ENCODE results near the gene NAA10.

The NAA10 gene

DNA sequence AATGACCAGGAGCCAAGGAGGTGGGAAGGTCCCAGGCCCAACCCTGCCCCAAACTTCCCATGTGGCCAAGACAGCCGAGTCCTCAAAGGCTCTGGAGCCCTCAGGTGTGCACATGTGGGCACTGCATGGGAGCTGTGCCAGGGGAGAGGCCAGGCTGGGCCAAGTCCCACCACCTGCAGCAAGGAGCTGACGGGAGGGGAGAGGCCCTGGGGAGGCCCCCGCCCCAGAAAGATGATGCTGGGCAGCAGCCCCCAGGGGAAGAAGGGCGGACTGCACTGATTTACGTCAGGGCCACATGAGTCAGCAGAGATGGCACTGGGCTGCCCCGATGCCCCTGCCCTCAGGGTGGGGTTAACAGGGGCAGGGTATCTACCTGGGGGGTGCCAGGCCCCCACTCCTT is 50.2 kb downstream of the NAA10 start:
- H3K27ac ChIP-seq (ENCODE audit: low read length, poor library complexity, severe bottlenecking): no peak overlapping the region
- no peak overlapping the region for H2AK5ac ChIP-seq (ENCODE audit: low read length, severe bottlenecking)
- H3K14ac ChIP-seq (ENCODE audit: low read length in 2 of 2): no peak overlapping the region
- no peak overlapping the region for H2AFZ ChIP-seq (ENCODE audit: low read depth, low read length)
- H3K36me3 ChIP-seq (ENCODE audit: control insufficient read depth in 1 of 2, insufficient read depth in 2 of 2, low read depth in 1 of 2, low read length in 2 of 2): peaks cover 0 to 19% of the 10 kb centered on the region in 2 experiments
- no peak overlapping the region for H3K23ac ChIP-seq (ENCODE audit: low read length in 2 of 2)
- 57% methylated on average over 3 of the region's 6 CpGs for WGBS
- peaks cover 3% of the 10 kb centered on the region for H3K79me1 ChIP-seq (replicated peaks; ENCODE audit: low read length, poor library complexity, severe bottlenecking)
- no peak overlapping the region for H3K18ac ChIP-seq (ENCODE audit: low read depth in 1 of 2, low read length in 2 of 2)
- peak overlapping the region; percentile 71 for H3K4me2 ChIP-seq (ENCODE audit: low read length, poor library complexity, severe bottlenecking)
- no peaks in the 10 kb centered on the region for H3K9me3 ChIP-seq (ENCODE audit: control insufficient read depth, low read length)
- H2BK120ac ChIP-seq (ENCODE audit: low read depth, low read length): no peak overlapping the region
- H3K9ac ChIP-seq (ENCODE audit: low read length): no peak overlapping the region
- peaks cover 61% of the 10 kb centered on the region for H3K4me1 ChIP-seq (ENCODE audit: control insufficient read depth, insufficient read depth, low read depth, low read length)
- peaks cover 0 to 88% of the 10 kb centered on the region in 2 experiments for H3K27me3 ChIP-seq (ENCODE audit: control insufficient read depth in 1 of 2, insufficient read depth in 1 of 2, low read length in 2 of 2)
- no peak overlapping the region for H3K4ac ChIP-seq (ENCODE audit: low read depth in 1 of 2, low read length in 2 of 2)
- H2BK12ac ChIP-seq (ENCODE audit: low read length in 2 of 2): no peak overlapping the region
- H4K8ac ChIP-seq (ENCODE audit: low read length): no peak overlapping the region
- no peak for DNase-seq
- no peak overlapping the region for H2BK5ac ChIP-seq (ENCODE audit: low read depth, low read length, poor library complexity, severe bottlenecking)
- H2BK15ac ChIP-seq (ENCODE audit: low read depth, poor library complexity, severe bottlenecking): no peak overlapping the region
- H3K4me3 ChIP-seq (ENCODE audit: insufficient read depth in 1 of 2, low read depth in 1 of 2, low read length in 2 of 2): peak overlapping the region in 1 of 2 experiments; percentile 65
- H4K91ac ChIP-seq (ENCODE audit: low read length): no peak overlapping the region

DNA sequence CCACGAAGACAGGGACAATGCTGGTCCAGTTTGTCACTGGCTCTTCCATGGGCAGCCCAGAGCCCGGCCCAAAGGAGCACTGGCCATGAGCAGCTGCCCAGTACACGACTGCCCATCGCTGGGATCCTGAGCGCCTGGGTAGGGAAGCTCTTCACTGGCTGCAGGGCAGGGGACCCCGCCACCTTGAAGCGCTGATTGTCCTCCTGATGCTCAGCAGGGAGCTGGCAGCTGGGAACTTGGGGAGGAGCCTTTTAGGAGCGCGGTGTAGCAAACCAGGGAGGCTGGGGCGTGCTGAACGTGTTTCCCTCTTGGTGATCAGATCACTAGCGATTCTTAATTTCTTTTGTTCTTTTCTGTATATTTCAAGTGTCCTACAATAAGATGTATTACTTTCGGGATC is 50.7 kb downstream of the NAA10 start:
- WGBS: 81% methylated on average over 9 of the region's 13 CpGs
- DNase-seq: no peak
- Histone ChIP-seq H3K36me3 (ENCODE audit: control insufficient read depth in 1 of 2, insufficient read depth in 2 of 2, low read depth in 1 of 2, low read length in 2 of 2) (peaks cover 0 to 19% of the 10 kb centered on the region in 2 experiments), H2AFZ (ENCODE audit: low read depth, low read length) (no peak overlapping the region), H3K4me1 (ENCODE audit: control insufficient read depth, insufficient read depth, low read depth, low read length) (peaks cover 65% of the 10 kb centered on the region), H2BK120ac (ENCODE audit: low read depth, low read length) (no peak overlapping the region), H3K27me3 (ENCODE audit: control insufficient read depth in 1 of 2, insufficient read depth in 1 of 2, low read length in 2 of 2) (peaks cover 0 to 88% of the 10 kb centered on the region in 2 experiments), H2BK5ac (ENCODE audit: low read depth, low read length, poor library complexity, severe bottlenecking) (no peak overlapping the region), H2BK15ac (ENCODE audit: low read depth, poor library complexity, severe bottlenecking) (peak overlapping the region; percentile 48), H4K91ac (ENCODE audit: low read length) (no peak overlapping the region), H4K8ac (ENCODE audit: low read length) (no peak overlapping the region), H3K4ac (ENCODE audit: low read depth in 1 of 2, low read length in 2 of 2) (no peak overlapping the region), H3K79me1 (replicated peaks; ENCODE audit: low read length, poor library complexity, severe bottlenecking) (peaks cover 3% of the 10 kb centered on the region), H3K18ac (ENCODE audit: low read depth in 1 of 2, low read length in 2 of 2) (peak overlapping the region in 1 of 2 experiments; percentile 48), H3K4me2 (ENCODE audit: low read length, poor library complexity, severe bottlenecking) (no peak overlapping the region), H2AK5ac (ENCODE audit: low read length, severe bottlenecking) (no peak overlapping the region), H3K9me3 (ENCODE audit: control insufficient read depth, low read length) (no peaks in the 10 kb centered on the region), H3K9ac (ENCODE audit: low read length) (no peak overlapping the region), H3K14ac (ENCODE audit: low read length in 2 of 2) (no peak overlapping the region), H3K23ac (ENCODE audit: low read length in 2 of 2) (no peak overlapping the region), H3K27ac (ENCODE audit: low read length, poor library complexity, severe bottlenecking) (no peak overlapping the region), H3K4me3 (ENCODE audit: insufficient read depth in 1 of 2, low read depth in 1 of 2, low read length in 2 of 2) (no peak overlapping the region), H2BK12ac (ENCODE audit: low read length in 2 of 2) (peak overlapping the region in 1 of 2 experiments; percentile 11)

GRCh38 chrX:153883163-153883843 is 51.5 kb downstream of the NAA10 start:
- no peak overlapping the region for H3K4me3 ChIP-seq (ENCODE audit: insufficient read depth in 1 of 2, low read depth in 1 of 2, low read length in 2 of 2)
- WGBS: 56% methylated on average over 9 of the region's 13 CpGs
- no peak overlapping the region for H2BK12ac ChIP-seq (ENCODE audit: low read length in 2 of 2)
- peak overlapping the region in 1 of 2 experiments; percentile 57 for H3K18ac ChIP-seq (ENCODE audit: low read depth in 1 of 2, low read length in 2 of 2)
- H3K79me1 ChIP-seq (replicated peaks; ENCODE audit: low read length, poor library complexity, severe bottlenecking): peaks cover 3% of the 10 kb centered on the region
- no peak overlapping the region for H3K23ac ChIP-seq (ENCODE audit: low read length in 2 of 2)
- H3K14ac ChIP-seq (ENCODE audit: low read length in 2 of 2): no peak overlapping the region
- H3K4me1 ChIP-seq (ENCODE audit: control insufficient read depth, insufficient read depth, low read depth, low read length): peaks cover 73% of the 10 kb centered on the region
- no peak overlapping the region for H2BK120ac ChIP-seq (ENCODE audit: low read depth, low read length)
- H3K36me3 ChIP-seq (ENCODE audit: control insufficient read depth in 1 of 2, insufficient read depth in 2 of 2, low read depth in 1 of 2, low read length in 2 of 2): peaks cover 0 to 19% of the 10 kb centered on the region in 2 experiments
- H3K9me3 ChIP-seq (ENCODE audit: control insufficient read depth, low read length): no peaks in the 10 kb centered on the region
- peak overlapping the region; percentile 13 for H3K4me2 ChIP-seq (ENCODE audit: low read length, poor library complexity, severe bottlenecking)
- H4K8ac ChIP-seq (ENCODE audit: low read length): no peak overlapping the region
- no peak overlapping the region for H2BK5ac ChIP-seq (ENCODE audit: low read depth, low read length, poor library complexity, severe bottlenecking)
- H2AK5ac ChIP-seq (ENCODE audit: low read length, severe bottlenecking): no peak overlapping the region
- no peak overlapping the region for H3K9ac ChIP-seq (ENCODE audit: low read length)
- no peak overlapping the region for H2AFZ ChIP-seq (ENCODE audit: low read depth, low read length)
- peak overlapping the region; percentile 15 for H2BK15ac ChIP-seq (ENCODE audit: low read depth, poor library complexity, severe bottlenecking)
- no peak for DNase-seq
- H3K27me3 ChIP-seq (ENCODE audit: control insufficient read depth in 1 of 2, insufficient read depth in 1 of 2, low read length in 2 of 2): peaks cover 0 to 91% of the 10 kb centered on the region in 2 experiments
- H3K4ac ChIP-seq (ENCODE audit: low read depth in 1 of 2, low read length in 2 of 2): peak overlapping the region in 1 of 2 experiments; percentile 16
- H3K27ac ChIP-seq (ENCODE audit: low read length, poor library complexity, severe bottlenecking): peak overlapping the region; percentile 32
- H4K91ac ChIP-seq (ENCODE audit: low read length): peak overlapping the region; percentile 34

GRCh38 chrX:153882557-153882956 is 52.3 kb downstream of the NAA10 start:
- WGBS: 39% methylated on average over 5 of the region's 7 CpGs
- DNase-seq: no peak

More at GRCh38 chrX:153882557-153882956, 52.3 kb downstream of the NAA10 start:
- H3K14ac ChIP-seq (ENCODE audit: low read length in 2 of 2): peak overlapping the region in 1 of 2 experiments; percentile 20
- no peak overlapping the region for H4K8ac ChIP-seq (ENCODE audit: low read length)
- no peak overlapping the region for H3K4me3 ChIP-seq (ENCODE audit: insufficient read depth in 1 of 2, low read depth in 1 of 2, low read length in 2 of 2)
- H2BK12ac ChIP-seq (ENCODE audit: low read length in 2 of 2): no peak overlapping the region
- peaks cover 0 to 91% of the 10 kb centered on the region in 2 experiments for H3K27me3 ChIP-seq (ENCODE audit: control insufficient read depth in 1 of 2, insufficient read depth in 1 of 2, low read length in 2 of 2)
- no peak overlapping the region for H4K91ac ChIP-seq (ENCODE audit: low read length)
- peaks cover 0 to 19% of the 10 kb centered on the region in 2 experiments for H3K36me3 ChIP-seq (ENCODE audit: control insufficient read depth in 1 of 2, insufficient read depth in 2 of 2, low read depth in 1 of 2, low read length in 2 of 2)
- H2BK120ac ChIP-seq (ENCODE audit: low read depth, low read length): no peak overlapping the region
- peaks cover 3% of the 10 kb centered on the region for H3K79me1 ChIP-seq (replicated peaks; ENCODE audit: low read length, poor library complexity, severe bottlenecking)
- H3K4me2 ChIP-seq (ENCODE audit: low read length, poor library complexity, severe bottlenecking): no peak overlapping the region
- peak overlapping the region; percentile 57 for H3K27ac ChIP-seq (ENCODE audit: low read length, poor library complexity, severe bottlenecking)
- H2BK5ac ChIP-seq (ENCODE audit: low read depth, low read length, poor library complexity, severe bottlenecking): no peak overlapping the region
- H2AK5ac ChIP-seq (ENCODE audit: low read length, severe bottlenecking): no peak overlapping the region
- H3K18ac ChIP-seq (ENCODE audit: low read depth in 1 of 2, low read length in 2 of 2): peak overlapping the region; percentile 14 to 70
- H3K9ac ChIP-seq (ENCODE audit: low read length): no peak overlapping the region
- peak overlapping the region in 1 of 2 experiments; percentile 24 for H3K23ac ChIP-seq (ENCODE audit: low read length in 2 of 2)
- H2AFZ ChIP-seq (ENCODE audit: low read depth, low read length): no peak overlapping the region
- H3K4ac ChIP-seq (ENCODE audit: low read depth in 1 of 2, low read length in 2 of 2): peak overlapping the region in 1 of 2 experiments; percentile 49
- no peaks in the 10 kb centered on the region for H3K9me3 ChIP-seq (ENCODE audit: control insufficient read depth, low read length)
- peaks cover 76% of the 10 kb centered on the region for H3K4me1 ChIP-seq (ENCODE audit: control insufficient read depth, insufficient read depth, low read depth, low read length)
- H2BK15ac ChIP-seq (ENCODE audit: low read depth, poor library complexity, severe bottlenecking): no peak overlapping the region

Data from mesenchymal stem cell (in vitro differentiated cells and primary cell).